Muscle of leg (tissue), 11 donors: ENCODE measurements around the gene FAM187B. TPM values are rescaled to one million over a fixed set of nuclear protein-coding genes. Genes with fewer than 3 reads are reported as not detected.
A peak's percentile ranks its signal among the peaks of the same experiment; 100 is the strongest.
"Not testable (repeated sequence)": the region's sequence is repeated elsewhere in the genome, so short reads cannot be mapped to it uniquely, and the experiment has no call there.

Experiments used
- DNase-seq: peaks from one replicate; pipeline ENCODE4 v3.0.0; 2013
- H3K27ac ChIP-seq: one replicate; pipeline ENCODE4 v1.5.1; 2013; ENCODE audit warnings: mild to moderate bottlenecking, low read length, control low read depth
- H3K27me3 ChIP-seq: one replicate; pipeline ENCODE4 v1.6.1; 2013; ENCODE audit warnings: low read length; ENCODE audit not compliant: control insufficient read depth, insufficient read depth
- H3K36me3 ChIP-seq: one replicate; pipeline ENCODE4 v1.6.1; 2013; ENCODE audit warnings: low read length; ENCODE audit not compliant: control insufficient read depth, insufficient read depth
- H3K4me1 ChIP-seq: one replicate; pipeline ENCODE4 v1.6.1; 2013; ENCODE audit warnings: low read length; ENCODE audit not compliant: control insufficient read depth, insufficient read depth
- H3K4me3 ChIP-seq: one replicate; pipeline ENCODE4 v1.5.1; 2013; ENCODE audit warnings: low read length, control low read depth
- H3K9me3 ChIP-seq: replicated peaks from 2 replicates; pipeline ENCODE4 v1.6.1; 2013; ENCODE audit warnings: low read depth, low read length; ENCODE audit not compliant: control insufficient read depth
- WGBS: methylation state at CpG from one replicate; pipeline ENCODE4 v1.1.5; 2013; ENCODE audit warnings: missing lambda C conversion rate; ENCODE audit not compliant: insufficient coverage; 5-methylcytosine and 5-hydroxymethylcytosine counted together
- polyA plus RNA-seq, 8 donors: library from polyadenylated mRNA; unstranded; fragments of 120-200 nt; gene quantifications; one replicate each; pipeline versions ENCODE4 v1.2.1 to v1.2.3, GENCODE V29; 2013; ENCODE audit warnings: inconsistent platforms in 1 of 8, low replicate concordance in 1 of 8; ENCODE audit not compliant: insufficient read length in 8 of 8, insufficient read depth in 1 of 8
- total RNA-seq: library from RNA; stranded (reverse); fragments of 120-200 nt; gene quantifications from one replicate; pipeline ENCODE4 v1.2.4, GENCODE V29; 2013

FAM187B gene
- total and polyA plus RNA-seq, 9 donors, result not detected

DNA sequence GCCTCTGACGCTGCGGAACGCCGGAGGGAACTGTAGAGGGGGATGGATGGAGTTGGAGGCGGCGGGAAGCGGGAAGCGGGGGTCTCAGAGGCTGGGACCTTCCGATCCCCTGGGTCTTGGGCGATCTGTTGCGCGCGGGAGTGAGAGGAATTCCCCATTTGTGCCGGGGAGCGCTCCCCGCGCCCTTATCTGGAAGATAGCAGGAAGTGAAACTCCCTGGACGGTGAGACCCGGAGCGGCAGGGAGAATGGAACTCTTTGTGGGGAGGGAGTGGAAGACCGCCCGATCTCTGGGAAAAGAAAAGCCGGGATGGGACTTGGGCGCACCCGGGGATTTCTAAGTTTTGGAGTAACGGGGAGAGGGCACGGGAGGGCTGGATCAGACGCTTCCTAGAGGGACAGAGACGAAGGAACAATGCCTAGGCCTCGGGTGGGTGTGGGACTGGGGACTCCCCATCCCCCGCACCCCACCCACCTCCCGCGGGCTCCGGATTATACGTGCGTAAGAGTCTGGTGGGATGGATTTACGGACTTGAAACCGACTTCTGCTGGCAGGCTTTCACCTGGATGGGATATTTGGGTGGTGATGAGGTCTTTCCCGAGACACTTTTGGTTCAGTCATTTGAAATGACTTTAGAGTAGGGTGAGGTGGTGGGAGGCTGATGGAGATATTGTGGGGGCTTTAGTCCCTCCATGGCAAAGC lies 20.8 kb upstream of the FAM187B start:
- Histone ChIP-seq H3K27me3 (peaks cover 44% of the 10 kb centered on the region), H3K4me3 (peak overlapping the region; percentile 29)

DNA sequence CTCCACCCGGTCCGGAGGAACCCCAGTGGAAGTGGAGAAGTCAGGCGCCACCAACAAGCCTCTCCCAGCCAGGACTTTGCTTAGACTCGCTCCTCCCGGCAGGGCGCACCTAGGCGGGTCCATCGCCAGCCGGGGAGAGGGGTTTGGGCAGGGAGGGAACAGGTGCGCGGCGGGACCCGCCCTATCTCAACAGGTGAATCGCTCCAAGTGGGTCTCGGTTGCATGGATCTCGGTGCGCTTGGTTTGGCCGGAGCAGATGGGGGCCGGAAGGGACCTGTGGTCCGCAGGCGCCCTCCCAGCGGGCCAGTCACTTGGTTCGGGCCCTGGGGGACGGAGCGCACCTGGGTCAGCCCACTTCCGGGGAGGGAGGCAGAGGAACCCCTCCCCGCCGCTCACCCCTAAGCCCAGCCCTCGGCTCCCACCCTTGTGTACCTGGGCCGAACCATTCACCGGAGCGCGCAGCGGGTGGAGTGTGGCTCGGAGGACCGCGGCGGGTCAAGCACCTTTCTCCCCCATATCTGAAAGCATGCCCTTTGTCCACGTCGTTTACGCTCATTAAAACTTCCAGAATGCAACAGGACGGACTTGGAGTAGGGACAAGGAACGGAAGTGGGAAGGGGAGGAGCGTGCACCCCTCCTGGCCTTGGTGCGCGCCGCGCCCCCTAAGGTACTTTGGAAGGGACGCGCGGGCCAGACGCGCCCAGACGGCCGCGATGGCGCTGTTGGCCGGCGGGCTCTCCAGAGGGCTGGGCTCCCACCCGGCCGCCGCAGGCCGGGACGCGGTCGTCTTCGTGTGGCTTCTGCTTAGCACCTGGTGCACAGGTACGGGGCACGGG lies 20.0 kb upstream of the FAM187B start, which contains the start of gene LSR:
Gene LSR (plus strand): TSS at position 693 of the 836 bp plus-strand sequence. CDS start 21 bp downstream, at position 714.
- no peak for DNase-seq
- under 1% methylated on average over 62 of the region's 69 CpGs for WGBS

More for the DNA sequence above, 20.8 kb upstream of the FAM187B start:
- H3K27ac ChIP-seq, result no peak overlapping the region
- no peak for DNase-seq
- no peaks in the 10 kb centered on the region for H3K9me3 ChIP-seq
- no peaks in the 10 kb centered on the region for H3K36me3 ChIP-seq
- H3K4me1 ChIP-seq, result peaks cover 8% of the 10 kb centered on the region
- 1% methylated on average over 29 of the region's 39 CpGs for WGBS

DNA sequence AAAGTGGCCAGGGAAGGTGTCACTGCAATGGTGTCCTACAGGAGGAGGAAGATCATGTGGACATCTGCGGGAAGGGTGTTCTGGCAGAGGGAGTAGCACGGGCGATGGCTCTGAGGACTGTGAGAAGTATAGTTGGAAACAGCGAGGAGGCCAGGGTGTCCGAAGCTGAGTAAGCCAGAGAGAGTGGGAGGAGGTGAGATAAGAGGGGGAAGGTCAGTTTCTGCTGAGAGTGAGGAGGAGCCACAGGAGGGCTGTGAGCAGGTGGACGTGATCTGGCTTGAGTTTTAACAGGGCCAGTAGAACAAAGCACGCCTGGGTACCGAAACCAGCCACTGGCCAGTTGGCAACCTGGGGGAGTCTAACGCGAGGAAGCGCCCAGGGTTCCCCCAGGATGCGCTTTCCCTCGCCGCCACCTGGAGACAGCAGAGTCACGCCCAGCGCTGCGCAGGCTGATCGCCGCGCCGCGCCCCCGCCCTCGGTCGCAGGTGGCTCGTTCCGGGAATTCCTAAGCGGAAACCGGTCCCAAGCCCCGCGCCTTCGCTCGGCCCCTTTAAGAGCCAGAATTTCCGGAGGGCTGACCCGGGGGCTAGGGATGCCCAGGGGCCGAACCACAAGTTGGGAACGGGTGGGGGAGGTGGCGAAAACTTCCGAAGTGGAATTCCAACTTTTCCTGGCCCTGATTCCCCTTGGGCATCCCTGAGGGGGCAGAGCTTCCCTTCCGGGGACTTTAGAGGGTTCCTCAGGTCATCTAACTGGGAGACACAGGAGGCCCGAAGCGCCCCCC lies 19.2 kb upstream of the FAM187B start:
- Histone ChIP-seq H3K4me1 (peaks cover 8% of the 10 kb centered on the region), H3K4me3 (peak overlapping the region; percentile 35), H3K36me3 (no peaks in the 10 kb centered on the region), H3K27me3 (peaks cover 44% of the 10 kb centered on the region), H3K27ac (peak overlapping the region; percentile 55), H3K9me3 (no peaks in the 10 kb centered on the region)
- WGBS, result 2% methylated on average over 37 of the region's 42 CpGs
- no peak for DNase-seq

More for the DNA sequence above, 20.0 kb upstream of the FAM187B start, which contains the start of gene LSR:
- Histone ChIP-seq H3K9me3 (no peaks in the 10 kb centered on the region), H3K4me1 (peaks cover 8% of the 10 kb centered on the region), H3K27ac (peak within 1 kb of the TSS; percentile 55), H3K27me3 (peaks cover 44% of the 10 kb centered on the region), H3K36me3 (no peaks in the 10 kb centered on the region), H3K4me3 (peak within 1 kb of the TSS; percentile 35)

DNA sequence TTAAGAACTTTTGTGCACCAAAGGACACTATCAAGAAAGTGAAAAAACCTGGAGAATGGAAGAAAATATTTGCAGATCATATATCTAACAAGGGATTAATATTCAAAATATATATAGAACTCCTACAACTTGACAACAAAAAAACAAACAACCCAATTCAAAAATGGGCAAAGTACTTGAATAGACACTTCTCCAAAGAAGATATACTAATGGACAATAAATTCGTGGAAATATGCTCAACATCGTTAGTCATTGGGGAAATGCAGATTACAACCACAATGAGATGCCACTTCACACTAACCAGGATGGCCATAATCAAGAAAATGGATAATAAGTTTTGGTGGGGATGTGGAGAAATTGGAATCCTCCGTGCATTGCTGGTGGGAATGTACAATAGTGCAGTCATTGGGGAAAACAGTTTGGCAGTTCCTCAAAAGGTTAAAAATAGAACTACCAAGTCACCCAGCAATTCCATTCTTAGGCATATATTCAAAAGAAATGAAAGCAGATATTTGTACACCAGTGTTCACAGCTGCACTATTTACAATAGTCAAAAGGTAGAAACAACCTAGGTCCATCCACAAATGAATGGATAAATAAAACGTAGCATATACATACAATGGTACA lies 18.0 kb upstream of the FAM187B start:
- peaks cover 8% of the 10 kb centered on the region for H3K4me1 ChIP-seq
- peaks cover 4% of the 10 kb centered on the region for H3K9me3 ChIP-seq
- no peaks in the 10 kb centered on the region for H3K36me3 ChIP-seq
- no peak overlapping the region for H3K4me3 ChIP-seq
- peaks cover 43% of the 10 kb centered on the region for H3K27me3 ChIP-seq
- DNase-seq, result no peak
- WGBS, result no CpG with 5 or more reads among the region's 4 CpGs
- no peak overlapping the region for H3K27ac ChIP-seq

DNA sequence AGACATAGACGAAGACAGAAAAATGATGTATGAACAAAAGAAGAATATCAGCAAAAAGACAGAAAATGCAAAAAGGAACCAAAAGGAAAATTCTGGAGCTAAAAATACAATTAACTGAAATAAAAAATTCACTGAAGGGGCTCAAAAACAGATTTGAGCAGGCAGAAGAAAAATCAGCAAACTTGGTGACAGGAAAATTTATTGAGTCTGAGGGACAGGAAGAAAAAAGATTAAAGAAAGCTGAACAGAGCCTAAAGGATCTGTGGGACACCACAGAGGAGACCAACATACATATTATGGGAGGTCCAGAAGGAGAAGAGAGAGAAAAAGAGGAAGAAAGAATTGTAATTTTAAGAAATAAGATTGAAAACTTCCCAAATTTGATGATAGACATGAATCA lies 12.9 kb upstream of the FAM187B start:
- Histone ChIP-seq H3K9me3 (peaks cover 13% of the 10 kb centered on the region), H3K36me3 (no peaks in the 10 kb centered on the region), H3K27me3 (peaks cover 4% of the 10 kb centered on the region), H3K27ac (no peak overlapping the region), H3K4me1 (no peaks in the 10 kb centered on the region), H3K4me3 (no peak overlapping the region)
- no peak for DNase-seq
- WGBS, result no CpG with 5 or more reads among the region's 1 CpG

DNA sequence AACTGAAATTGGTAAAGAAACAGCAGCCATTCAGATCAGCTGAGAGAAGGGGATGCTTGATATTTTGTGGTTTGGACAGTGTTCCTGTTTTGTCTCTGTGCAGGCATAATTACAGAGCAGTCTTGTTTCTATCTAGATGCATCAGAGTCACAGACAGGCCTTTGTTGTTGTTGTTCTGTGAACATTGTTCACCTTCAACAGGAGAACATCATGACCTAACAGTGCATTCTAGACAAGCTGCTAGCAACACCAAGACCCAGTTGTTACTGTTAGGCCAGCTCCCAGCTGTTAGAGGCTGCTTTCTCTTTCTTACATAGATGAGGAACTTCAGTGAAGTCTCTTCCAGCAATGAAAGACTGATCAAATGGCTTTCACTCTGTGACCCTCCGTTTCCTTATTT lies 11.8 kb upstream of the FAM187B start:
- no peak for DNase-seq
- H3K9me3 ChIP-seq, result peaks cover 13% of the 10 kb centered on the region
- no peaks in the 10 kb centered on the region for H3K4me1 ChIP-seq
- H3K36me3 ChIP-seq, result no peaks in the 10 kb centered on the region
- no peak overlapping the region for H3K4me3 ChIP-seq
- H3K27ac ChIP-seq, result no peak overlapping the region
- H3K27me3 ChIP-seq, result no peaks in the 10 kb centered on the region
- WGBS, result no CpG with 5 or more reads among the region's 1 CpG

DNA sequence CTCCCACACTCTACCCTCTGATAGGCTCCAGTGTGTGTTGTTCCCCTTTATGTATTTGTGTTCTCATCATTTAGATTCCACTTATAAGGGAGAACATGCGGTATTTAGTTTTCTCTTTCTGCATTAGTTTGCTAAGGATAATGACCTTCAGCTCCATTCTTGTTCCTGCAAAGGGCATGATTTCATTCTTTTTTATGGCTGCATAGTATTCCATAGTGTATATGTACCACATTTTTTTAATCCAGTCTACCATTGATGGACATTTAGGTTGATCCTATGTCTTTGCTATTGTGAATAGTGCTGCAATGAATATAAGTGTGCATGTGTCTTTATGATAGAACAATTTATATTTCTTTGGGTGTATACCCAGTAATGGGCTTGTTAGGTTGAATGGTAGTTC lies 11.1 kb upstream of the FAM187B start:
- not testable (repeated sequence) for H3K27me3 ChIP-seq, H3K4me1 ChIP-seq, DNase-seq, H3K36me3 ChIP-seq, H3K4me3 ChIP-seq, H3K27ac ChIP-seq
- H3K9me3 ChIP-seq, result peaks cover 13% of the 10 kb centered on the region
- no CpG with 5 or more reads among the region's 1 CpG for WGBS

DNA sequence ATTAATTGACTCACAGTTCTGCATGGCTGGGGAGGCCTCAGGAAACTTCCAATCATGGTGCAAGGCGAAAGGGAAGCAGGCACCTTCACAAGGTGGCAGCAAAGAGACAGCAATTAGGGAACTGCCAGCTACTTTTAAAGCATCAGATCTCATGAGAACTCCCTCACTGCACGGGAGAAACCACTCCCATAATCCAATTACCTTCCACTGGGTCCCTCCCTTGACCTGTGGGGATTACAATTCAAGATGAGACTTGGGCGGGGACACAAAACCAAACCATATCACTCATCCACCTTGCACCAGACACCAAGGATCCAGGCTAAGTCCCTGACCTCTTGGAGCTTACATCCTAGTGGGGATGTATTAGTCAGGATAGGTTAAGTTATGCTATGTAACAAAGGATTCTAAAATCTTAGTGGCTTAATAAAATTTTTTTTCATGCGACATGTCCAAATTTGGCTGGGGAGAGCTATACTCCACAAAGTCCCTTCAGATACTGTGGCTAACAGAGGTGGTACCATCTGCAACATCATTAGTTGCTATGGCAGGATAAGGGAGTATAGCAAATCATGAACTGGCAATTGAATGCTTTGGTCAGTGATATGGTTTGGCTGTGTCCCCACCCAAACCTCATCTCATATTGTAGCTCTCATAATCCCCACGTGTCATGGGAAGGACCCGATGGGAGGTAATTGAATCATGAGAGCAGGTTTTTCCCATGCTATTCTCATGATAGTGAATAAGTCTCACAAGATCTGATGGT lies 8.3 kb upstream of the FAM187B start:
- Histone ChIP-seq H3K27me3 (peaks cover 5% of the 10 kb centered on the region), H3K36me3 (no peaks in the 10 kb centered on the region), H3K4me3 (no peak overlapping the region), H3K9me3 (peaks cover 11% of the 10 kb centered on the region), H3K27ac (no peak overlapping the region), H3K4me1 (no peaks in the 10 kb centered on the region)
- no peak for DNase-seq
- WGBS, result 33% methylated on average over 2 of the region's 6 CpGs

DNA sequence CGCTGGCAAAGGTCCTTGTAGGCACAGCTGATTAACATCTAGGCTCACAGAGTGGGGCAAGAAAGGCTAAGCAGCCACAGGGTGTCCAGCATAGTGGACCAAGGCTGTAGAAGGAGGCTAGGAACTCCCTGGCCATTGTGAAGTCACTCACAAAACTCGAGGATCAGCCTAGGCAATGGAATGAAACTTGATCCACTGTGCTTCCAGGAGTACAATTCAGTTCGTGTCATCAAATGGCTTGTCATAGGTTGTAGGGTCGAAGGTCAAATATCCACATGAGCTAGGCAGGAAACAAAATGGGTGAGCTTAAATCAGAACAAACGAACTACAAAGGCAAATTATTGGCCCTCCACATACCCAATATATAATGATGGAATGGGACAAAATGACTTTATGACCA lies 4.4 kb upstream of the FAM187B start:
- WGBS, result 57% methylated on average over 2 of the region's 5 CpGs
- no peak for DNase-seq

More for the DNA sequence above, 4.4 kb upstream of the FAM187B start:
- Histone ChIP-seq H3K4me3 (no peak overlapping the region), H3K4me1 (no peaks in the 10 kb centered on the region), H3K9me3 (no peaks in the 10 kb centered on the region), H3K27ac (no peak overlapping the region), H3K36me3 (no peaks in the 10 kb centered on the region), H3K27me3 (peaks cover 6% of the 10 kb centered on the region)
